GM12865 (cell line): Measurements from ENCODE around the gene PTGR2.

Source experiments
- DNase-seq: peaks from one replicate; pipeline ENCODE4 v3.0.0; 2010; ENCODE audit warnings: low read depth
- H3K4me3 ChIP-seq: 2 replicates; pipeline ENCODE4 v1.5.1; 2011; ENCODE audit warnings: mild to moderate bottlenecking, low read depth, low read length, control low read depth
- TF ChIP-seq, protein P1 (sequence below): IDR thresholded peaks from 2 replicates; pipeline ENCODE4 v1.5.1; 2011; ENCODE audit warnings: low read length, control low read depth, low read depth, inconsistent platforms; ENCODE audit not compliant: insufficient read depth; ENCODE audit errors: missing control alignments

Gene PTGR2

DNA sequence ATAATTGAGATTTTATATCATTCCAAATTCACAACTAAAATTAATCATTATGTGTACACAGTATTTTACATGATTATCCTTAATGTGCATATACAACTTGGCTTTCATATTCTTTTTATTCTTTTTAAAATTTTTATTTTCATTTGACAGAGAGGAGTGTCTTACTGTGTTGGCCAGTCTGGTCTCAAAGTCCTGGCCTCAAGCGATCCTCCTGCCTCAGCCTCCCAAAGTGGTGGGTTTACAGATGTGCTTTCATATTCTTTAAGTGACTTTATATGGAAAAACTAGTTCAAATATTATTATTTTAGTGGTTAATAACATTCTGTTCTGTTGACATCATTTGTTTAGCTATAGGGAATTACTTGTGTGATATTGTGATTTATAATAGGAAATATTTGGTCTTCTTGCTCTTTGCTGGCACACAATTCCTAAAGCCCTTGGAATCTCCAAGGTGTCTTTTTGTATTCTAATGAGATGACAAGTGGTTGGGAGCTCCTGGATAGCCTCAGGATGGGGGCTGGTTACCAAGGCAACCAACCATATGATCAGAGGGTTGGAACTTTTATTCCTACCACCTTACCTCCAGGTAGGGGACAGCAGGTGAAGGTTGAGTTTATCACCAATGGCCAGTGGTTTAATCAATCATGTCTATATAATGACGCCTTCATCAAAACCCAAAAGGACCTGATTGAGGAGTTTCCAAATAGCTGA lies 19.0 kb downstream of the PTGR2 start:
- TF ChIP-seq, protein P1, sequence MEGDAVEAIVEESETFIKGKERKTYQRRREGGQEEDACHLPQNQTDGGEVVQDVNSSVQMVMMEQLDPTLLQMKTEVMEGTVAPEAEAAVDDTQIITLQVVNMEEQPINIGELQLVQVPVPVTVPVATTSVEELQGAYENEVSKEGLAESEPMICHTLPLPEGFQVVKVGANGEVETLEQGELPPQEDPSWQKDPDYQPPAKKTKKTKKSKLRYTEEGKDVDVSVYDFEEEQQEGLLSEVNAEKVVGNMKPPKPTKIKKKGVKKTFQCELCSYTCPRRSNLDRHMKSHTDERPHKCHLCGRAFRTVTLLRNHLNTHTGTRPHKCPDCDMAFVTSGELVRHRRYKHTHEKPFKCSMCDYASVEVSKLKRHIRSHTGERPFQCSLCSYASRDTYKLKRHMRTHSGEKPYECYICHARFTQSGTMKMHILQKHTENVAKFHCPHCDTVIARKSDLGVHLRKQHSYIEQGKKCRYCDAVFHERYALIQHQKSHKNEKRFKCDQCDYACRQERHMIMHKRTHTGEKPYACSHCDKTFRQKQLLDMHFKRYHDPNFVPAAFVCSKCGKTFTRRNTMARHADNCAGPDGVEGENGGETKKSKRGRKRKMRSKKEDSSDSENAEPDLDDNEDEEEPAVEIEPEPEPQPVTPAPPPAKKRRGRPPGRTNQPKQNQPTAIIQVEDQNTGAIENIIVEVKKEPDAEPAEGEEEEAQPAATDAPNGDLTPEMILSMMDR: no peak
- no peak overlapping the region for H3K4me3 ChIP-seq
- no peak for DNase-seq

DNA sequence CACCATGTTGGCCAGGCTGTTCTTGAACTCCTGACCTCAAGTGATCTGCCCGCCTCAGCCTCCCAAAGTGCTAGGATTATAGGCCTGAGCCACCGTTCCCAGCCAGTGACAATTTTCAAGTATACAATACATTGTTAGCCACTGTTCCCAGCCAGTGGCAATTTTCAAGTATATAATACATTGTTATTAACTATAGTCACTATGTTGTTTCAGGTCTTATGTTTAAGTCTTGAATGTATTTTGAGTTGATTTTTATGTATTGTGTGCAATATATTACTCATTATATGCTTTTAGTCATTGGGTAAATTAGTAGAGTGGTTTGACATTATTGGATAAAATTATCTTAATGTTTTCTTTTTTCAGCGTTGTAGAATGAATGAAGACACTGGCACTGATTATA lies 22.0 kb downstream of the PTGR2 start:
- no peak for DNase-seq
- TF ChIP-seq, protein P1: no peak
- no peak overlapping the region for H3K4me3 ChIP-seq

DNA sequence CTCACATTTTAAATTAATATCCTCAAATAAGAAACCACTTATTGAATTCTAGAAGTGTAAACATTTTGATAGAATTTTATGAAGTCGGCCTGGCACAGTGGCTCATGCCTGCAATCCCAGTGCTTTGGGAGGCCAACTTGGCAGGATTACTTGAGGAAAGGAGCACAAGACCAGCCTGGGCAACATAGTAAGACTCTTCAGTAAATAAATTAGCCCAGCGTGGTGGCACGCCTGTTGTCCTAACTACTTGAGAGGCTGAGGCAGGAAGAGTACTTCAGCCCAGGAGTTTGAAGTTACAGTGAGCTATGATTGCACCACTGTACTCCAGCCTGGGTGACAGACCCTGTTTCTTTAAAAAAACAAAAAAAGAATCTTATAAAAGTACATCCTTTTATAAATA lies 26.2 kb downstream of the PTGR2 start:
- H3K4me3 ChIP-seq: no peak overlapping the region
- TF ChIP-seq, protein P1: no peak
- no peak for DNase-seq

GRCh38 chr14:73878436-73878835 lies 26.8 kb downstream of the PTGR2 start:
- DNase-seq: no peak
- TF ChIP-seq, protein P1: no peak
- no peak overlapping the region for H3K4me3 ChIP-seq

DNA sequence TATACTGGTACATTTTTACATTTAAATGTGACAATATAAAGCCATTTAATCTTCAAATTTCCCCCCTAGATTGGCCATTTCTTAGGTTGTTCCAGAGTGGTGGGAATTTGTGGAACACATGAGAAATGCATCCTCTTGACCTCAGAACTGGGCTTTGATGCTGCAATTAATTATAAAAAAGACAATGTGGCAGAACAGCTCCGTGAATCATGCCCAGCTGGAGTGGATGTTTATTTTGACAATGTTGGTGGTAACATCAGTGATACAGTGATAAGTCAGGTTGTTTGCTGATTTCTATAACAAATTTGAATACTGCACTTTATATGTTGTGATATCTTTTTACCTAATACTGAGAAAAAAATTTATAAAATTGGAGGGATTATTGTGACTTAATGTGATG lies 27.4 kb downstream of the PTGR2 start:
- TF ChIP-seq, protein P1: no peak
- DNase-seq: no peak
- H3K4me3 ChIP-seq: no peak overlapping the region

GRCh38 chr14:73884438-73885190 lies 33.0 kb downstream of the PTGR2 start:
- H3K4me3 ChIP-seq: peak overlapping the region; percentile 98
- TF ChIP-seq, protein P1: no peak
- peak; percentile 34 for DNase-seq
